ENCODE measurements around the gene NT5C2.

DNA sequence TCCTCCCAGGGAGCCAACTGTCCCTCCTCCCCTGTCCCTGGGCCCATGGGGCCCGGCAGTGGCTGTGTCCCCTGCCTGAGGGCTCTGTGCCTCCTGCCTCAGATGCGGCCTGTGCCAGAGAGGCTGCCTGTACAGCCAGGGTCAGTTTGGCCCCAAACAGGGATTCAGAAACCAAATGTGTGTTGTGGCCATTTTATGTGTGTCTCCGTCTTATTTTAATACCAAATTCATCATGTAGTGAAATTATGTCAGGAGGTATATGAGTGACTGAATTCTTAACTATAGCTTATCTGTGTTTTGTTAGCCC is 114.8 kb downstream of the NT5C2 start:
- TF ChIP-seq POLR2A (IDR thresholded peaks at IDR 0.05; ENCODE audit: low read length) (no peak), GATA1 (IDR thresholded peaks at IDR 0.05; ENCODE audit: low read depth, low read length) (no peak)
